Suprapubic skin (tissue), 3 donors: ENCODE results near the gene PAX9.

Source experiments
- EP300 ChIP-seq: sonication (generic); formaldehyde crosslinking; IDR thresholded peaks from one replicate; pipeline ENCODE4 v1.6.1; 2017; ENCODE audit warnings: antibody characterized with exemption
- POLR2A ChIP-seq, 2 donors: fragments of 450-650 bp; IDR thresholded peaks; one replicate each; pipeline ENCODE4 v1.6.1; 2017; ENCODE audit warnings: antibody characterized with exemption in 2 of 2, mild to moderate bottlenecking in 2 of 2, moderate library complexity in 2 of 2
- TF ChIP-seq, protein P1 (sequence below), 2 donors: fragments of 200-600 bp in 1 of 2; fragments of 450-650 bp in 1 of 2; sonication (generic) in 1 of 2; IDR thresholded peaks; one replicate each; pipeline ENCODE4 v1.5.1; 2016 to 2019; ENCODE audit warnings: antibody characterized with exemption in 2 of 2, mild to moderate bottlenecking in 1 of 2, moderate library complexity in 1 of 2

DNA sequence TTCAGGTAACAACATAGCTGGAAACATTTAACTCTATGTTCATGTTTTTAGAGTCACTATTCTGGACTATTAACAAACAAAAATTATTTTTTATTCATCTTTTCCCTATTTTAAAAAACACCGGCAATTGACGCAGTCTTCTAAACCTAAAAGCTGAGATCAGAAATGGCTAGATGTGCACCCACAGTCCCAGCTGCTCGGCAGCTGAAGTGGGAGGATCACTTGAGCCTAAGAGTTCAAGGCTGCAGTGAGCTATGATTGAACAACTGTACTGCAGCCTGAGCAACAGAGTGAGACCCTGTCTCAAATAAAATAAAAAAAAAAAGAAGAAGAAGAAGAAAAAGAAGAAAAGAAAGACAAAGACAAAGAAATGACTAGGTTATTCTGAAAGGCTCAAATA, 64.5 kb downstream of the PAX9 start:
- TF ChIP-seq, protein P1, sequence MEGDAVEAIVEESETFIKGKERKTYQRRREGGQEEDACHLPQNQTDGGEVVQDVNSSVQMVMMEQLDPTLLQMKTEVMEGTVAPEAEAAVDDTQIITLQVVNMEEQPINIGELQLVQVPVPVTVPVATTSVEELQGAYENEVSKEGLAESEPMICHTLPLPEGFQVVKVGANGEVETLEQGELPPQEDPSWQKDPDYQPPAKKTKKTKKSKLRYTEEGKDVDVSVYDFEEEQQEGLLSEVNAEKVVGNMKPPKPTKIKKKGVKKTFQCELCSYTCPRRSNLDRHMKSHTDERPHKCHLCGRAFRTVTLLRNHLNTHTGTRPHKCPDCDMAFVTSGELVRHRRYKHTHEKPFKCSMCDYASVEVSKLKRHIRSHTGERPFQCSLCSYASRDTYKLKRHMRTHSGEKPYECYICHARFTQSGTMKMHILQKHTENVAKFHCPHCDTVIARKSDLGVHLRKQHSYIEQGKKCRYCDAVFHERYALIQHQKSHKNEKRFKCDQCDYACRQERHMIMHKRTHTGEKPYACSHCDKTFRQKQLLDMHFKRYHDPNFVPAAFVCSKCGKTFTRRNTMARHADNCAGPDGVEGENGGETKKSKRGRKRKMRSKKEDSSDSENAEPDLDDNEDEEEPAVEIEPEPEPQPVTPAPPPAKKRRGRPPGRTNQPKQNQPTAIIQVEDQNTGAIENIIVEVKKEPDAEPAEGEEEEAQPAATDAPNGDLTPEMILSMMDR (IDR thresholded peaks at IDR 0.05) = no peak
- no peak for TF ChIP-seq EP300
- no peak for TF ChIP-seq POLR2A (IDR thresholded peaks at IDR 0.05)
